ENCODE measurements around the gene TRAF3.

TRAF3 gene

DNA sequence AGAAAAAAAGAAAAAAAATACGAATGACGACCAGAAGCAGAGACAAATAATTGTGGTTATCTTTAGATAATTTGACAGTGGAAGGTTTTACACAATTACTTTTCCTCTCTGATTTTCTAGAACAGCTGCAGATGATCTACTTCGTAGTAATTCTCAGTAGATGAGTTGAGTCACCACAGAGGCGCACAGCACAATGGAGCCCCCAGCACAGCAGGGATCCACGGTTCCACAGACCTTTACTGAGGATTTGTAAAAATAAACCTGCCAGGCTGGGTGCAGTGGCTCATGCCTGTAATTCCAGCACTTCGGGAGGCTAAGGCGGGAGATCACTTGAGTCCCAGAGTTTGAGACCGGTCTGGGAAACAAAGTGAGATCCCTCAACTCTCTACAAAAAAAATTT is 174.6 kb downstream of the TRAF3 start:
- no peak for DNase-seq (ENCODE audit: low spot score in 2 of 2)
- in situ Hi-C loops (cut with MboI; ENCODE audit: low sequenced_read_pairs): no loop called here
- Histone ChIP-seq H3K27me3 (ENCODE audit: low read depth) (no peaks in the 10 kb centered on the region), H3K4me3 (no peak overlapping the region), H3K9me3 (no peaks in the 10 kb centered on the region), H3K36me3 (replicated peaks) (peaks cover 75% of the 10 kb centered on the region), H3K4me1 (peaks cover 8% of the 10 kb centered on the region)

DNA sequence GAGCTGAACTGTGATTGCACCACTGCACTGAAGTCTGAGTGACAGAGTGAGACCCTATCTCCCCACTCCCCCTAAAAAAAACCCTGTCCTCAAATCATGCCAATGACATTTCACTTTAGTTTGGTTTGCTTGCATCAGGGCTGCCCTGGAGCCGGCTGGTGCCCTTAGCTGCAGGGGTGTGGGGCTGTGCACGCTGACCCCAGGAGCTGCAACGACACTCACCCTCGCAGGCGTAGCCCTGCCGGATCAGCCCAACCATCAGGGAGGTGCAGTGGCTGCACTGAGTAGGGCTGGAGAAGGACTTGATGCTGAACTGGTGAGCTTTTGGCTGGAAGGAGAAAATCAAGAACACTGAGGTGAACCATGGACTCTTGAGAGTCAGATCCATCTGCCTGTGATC is 175.0 kb downstream of the TRAF3 start:
- no peak for DNase-seq (ENCODE audit: low spot score in 2 of 2)
- in situ Hi-C loops (cut with MboI; ENCODE audit: low sequenced_read_pairs): no loop called here
- H3K4me1 ChIP-seq: peaks cover 8% of the 10 kb centered on the region
- H3K36me3 ChIP-seq (replicated peaks): peaks cover 70% of the 10 kb centered on the region
- H3K9me3 ChIP-seq: no peaks in the 10 kb centered on the region
- H3K4me3 ChIP-seq: no peak overlapping the region
- H3K27me3 ChIP-seq (ENCODE audit: low read depth): no peaks in the 10 kb centered on the region

DNA sequence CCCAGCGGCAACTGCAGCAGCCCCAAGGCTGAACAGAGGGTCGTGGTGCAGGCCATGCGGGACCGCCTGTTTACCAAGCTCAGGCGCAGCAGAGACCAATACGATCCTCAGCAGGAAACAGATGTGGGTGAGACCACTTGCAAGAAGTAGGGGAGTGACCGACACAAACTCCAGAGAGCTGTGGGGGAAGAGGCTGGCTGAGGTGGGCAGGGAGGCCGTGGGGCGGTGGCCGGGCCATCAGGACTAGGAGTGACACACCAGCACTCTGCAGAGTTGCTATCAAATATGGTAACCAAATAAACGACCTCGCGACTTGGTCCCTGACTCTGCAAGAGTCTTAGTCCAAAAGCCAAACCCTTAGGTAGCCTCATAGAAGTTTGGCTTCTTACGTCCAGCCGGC is 175.9 kb downstream of the TRAF3 start:
- Histone ChIP-seq H3K4me3 (no peak overlapping the region), H3K4me1 (peaks cover 8% of the 10 kb centered on the region), H3K27me3 (ENCODE audit: low read depth) (no peaks in the 10 kb centered on the region), H3K36me3 (replicated peaks) (peaks cover 72% of the 10 kb centered on the region), H3K9me3 (no peaks in the 10 kb centered on the region)
- DNase-seq (ENCODE audit: low spot score in 2 of 2): no peak
- in situ Hi-C loops (cut with MboI; ENCODE audit: low sequenced_read_pairs): no loop called here

DNA sequence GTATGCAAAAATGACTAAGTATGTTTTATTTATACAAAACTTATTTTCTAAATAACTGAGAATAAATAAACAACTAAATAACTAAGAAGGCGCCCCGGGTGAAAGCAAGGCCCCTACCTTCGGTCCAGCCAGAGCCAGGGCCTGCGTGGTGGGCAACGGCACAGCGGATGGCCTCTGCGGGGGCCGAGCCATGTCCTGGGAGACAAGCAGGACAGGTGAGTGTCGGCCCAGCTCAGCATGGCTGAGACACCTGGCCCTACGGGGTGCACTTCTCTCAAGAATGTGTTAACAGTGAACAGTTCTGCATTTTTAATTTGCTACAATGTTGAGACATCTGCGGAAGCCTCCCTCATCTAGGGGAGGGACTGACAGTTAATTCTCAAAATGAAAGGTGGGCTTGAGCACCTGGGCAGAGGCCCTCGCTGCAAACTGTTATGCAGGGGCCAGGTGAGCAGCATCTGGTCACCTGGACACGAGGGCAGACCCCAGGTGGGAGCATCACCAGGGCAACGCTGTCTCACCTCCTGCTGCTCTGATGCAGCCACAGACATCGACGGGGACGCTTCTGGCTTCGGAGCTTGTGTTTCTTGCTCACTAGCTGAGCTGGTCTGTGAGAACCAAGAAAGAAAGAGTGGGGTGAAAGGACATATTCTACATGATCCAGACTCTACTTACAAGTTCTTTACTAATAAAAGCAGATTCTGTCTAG is 177.0 kb downstream of the TRAF3 start:
- in situ Hi-C loops (cut with MboI; ENCODE audit: low sequenced_read_pairs): no loop called here
- Histone ChIP-seq H3K36me3 (replicated peaks) (peaks cover 74% of the 10 kb centered on the region), H3K27me3 (ENCODE audit: low read depth) (no peaks in the 10 kb centered on the region), H3K4me1 (peaks cover 8% of the 10 kb centered on the region), H3K9me3 (no peaks in the 10 kb centered on the region), H3K4me3 (no peak overlapping the region)
- no peak for DNase-seq (ENCODE audit: low spot score in 2 of 2)

DNA sequence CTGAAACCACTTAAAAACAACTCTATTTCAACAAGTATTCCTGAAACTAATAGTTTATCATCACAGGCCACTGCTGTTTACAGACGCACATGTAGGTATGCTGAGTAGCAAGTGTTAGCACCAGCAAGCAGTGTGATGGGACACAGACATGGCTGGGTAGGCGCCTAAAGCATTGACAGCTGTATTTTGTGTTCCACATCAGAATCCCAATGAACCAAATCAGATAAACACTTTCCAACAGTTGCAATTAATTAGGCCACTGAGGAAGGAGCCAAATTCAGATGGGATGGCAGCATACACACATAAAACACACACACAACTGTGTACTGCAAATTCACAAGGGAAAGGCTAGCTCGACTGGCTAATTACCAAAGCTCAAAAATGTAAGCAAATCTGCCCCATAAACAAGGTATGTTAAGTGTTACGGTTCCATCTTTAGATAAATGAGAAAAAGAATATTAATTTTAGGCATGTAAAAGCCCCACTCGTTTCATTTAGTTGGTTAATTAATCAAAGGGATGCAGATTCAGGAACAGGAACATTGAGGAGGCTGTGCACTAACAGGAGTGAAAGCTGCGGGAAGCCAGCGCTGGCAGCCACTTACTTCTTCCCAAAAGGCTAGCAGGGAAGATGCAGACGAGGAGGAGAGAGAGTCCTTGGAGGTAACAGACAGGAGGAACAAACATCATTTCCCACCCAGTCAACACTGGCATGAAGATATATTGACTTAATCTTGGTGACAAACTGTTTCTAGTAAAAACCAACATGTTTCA is 178.6 kb downstream of the TRAF3 start:
- Histone ChIP-seq H3K4me3 (no peak overlapping the region), H3K4me1 (peaks cover 8% of the 10 kb centered on the region), H3K36me3 (replicated peaks) (peaks cover 69% of the 10 kb centered on the region), H3K27me3 (ENCODE audit: low read depth) (no peaks in the 10 kb centered on the region), H3K9me3 (no peaks in the 10 kb centered on the region)
- no peak for DNase-seq (ENCODE audit: low spot score in 2 of 2)
- in situ Hi-C loops (cut with MboI; ENCODE audit: low sequenced_read_pairs): no loop called here

GRCh38 chr14:102957222-102957621 is 180.0 kb downstream of the TRAF3 start:
- no peak for DNase-seq (ENCODE audit: low spot score in 2 of 2)
- Histone ChIP-seq H3K4me1 (peaks cover 8% of the 10 kb centered on the region), H3K27me3 (ENCODE audit: low read depth) (no peaks in the 10 kb centered on the region), H3K9me3 (no peaks in the 10 kb centered on the region), H3K4me3 (no peak overlapping the region), H3K36me3 (replicated peaks) (peaks cover 75% of the 10 kb centered on the region)
- in situ Hi-C loops (cut with MboI; ENCODE audit: low sequenced_read_pairs): no loop called here

DNA sequence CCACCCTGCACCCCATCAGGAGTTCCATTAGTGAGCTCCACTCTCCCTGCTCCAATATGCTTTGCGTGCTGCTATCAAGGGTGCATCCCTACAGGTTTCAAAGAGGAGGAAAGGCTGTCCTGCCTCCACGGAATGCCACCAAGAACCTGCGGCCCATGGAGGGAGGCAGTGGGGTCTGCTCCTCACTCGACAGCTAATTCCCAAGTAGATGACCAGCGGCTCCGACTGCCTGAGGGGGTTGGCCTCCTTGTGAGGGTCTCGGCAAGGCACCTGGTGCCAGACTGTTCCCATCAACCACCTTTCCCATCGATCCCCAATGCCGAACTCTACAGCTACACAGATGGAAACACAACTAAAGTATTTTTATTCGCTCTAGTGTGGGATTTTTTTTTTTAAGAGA is 181.2 kb downstream of the TRAF3 start:
- H3K4me3 ChIP-seq: no peak overlapping the region
- DNase-seq (ENCODE audit: low spot score in 2 of 2): no peak
- in situ Hi-C loops (cut with MboI; ENCODE audit: low sequenced_read_pairs): no loop called here
- peaks cover 8% of the 10 kb centered on the region for H3K4me1 ChIP-seq
- no peaks in the 10 kb centered on the region for H3K9me3 ChIP-seq
- no peaks in the 10 kb centered on the region for H3K27me3 ChIP-seq (ENCODE audit: low read depth)
- H3K36me3 ChIP-seq (replicated peaks): peaks cover 75% of the 10 kb centered on the region
